AG09319 (cell line): ENCODE results near the gene ACKR2.

Experiments
- DNase-seq: peaks from one replicate; pipeline ENCODE4 v3.0.0-alpha.2; 2010; ENCODE audit warnings: low read depth; ENCODE audit errors: extremely low read depth
- TF ChIP-seq, protein P1 (sequence below): IDR thresholded peaks from 2 replicates; pipeline ENCODE4 v1.5.1; 2011; ENCODE audit warnings: low read depth, mild to moderate bottlenecking, inconsistent platforms, low read length, moderate library complexity

The ACKR2 gene

DNA sequence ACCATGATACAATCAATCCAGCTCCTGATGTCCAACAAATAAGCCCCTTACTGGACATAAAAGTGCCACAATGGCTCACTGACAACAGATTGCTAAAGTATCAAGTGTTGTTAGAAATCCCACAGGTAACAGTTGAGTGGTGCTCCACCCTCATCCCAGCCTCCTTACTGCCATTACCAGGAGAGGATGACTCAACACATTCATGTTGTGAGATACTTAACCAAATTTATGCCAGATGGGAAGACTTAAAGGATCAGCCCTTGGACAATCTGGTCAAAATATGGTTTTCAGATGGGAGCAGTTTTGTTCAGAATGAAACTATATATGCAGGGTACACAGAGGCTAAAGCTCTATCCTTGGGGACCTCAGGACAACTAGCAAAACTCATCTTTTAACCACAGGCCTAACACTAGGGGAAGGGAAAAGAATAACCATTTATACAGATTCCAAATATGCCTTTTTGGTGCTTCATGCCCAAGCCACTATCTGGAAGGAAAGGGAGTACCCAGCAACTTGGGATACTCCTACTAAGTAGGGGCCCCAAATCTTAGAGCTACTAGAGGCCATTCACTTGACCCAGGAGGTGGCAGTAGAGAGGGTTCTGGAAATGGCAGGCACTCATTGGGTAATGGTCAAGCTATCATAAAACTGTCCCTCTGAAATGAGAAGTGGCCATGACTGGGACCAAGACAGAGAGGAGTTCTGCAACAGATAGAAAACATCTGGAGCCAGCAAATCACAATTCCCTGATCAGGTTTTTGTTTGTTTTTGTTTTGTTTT, 89.8 kb downstream of the ACKR2 start:
- TF ChIP-seq, protein P1, sequence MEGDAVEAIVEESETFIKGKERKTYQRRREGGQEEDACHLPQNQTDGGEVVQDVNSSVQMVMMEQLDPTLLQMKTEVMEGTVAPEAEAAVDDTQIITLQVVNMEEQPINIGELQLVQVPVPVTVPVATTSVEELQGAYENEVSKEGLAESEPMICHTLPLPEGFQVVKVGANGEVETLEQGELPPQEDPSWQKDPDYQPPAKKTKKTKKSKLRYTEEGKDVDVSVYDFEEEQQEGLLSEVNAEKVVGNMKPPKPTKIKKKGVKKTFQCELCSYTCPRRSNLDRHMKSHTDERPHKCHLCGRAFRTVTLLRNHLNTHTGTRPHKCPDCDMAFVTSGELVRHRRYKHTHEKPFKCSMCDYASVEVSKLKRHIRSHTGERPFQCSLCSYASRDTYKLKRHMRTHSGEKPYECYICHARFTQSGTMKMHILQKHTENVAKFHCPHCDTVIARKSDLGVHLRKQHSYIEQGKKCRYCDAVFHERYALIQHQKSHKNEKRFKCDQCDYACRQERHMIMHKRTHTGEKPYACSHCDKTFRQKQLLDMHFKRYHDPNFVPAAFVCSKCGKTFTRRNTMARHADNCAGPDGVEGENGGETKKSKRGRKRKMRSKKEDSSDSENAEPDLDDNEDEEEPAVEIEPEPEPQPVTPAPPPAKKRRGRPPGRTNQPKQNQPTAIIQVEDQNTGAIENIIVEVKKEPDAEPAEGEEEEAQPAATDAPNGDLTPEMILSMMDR = no peak
- DNase-seq = no peak

GRCh38 chr3:42900226-42901072, 91.2 kb downstream of the ACKR2 start:
- no peak for DNase-seq
- TF ChIP-seq, protein P1 = no peak

- TF ChIP-seq, protein P1 = no peak
- DNase-seq = no peak
Observed at GRCh38 chr3:42901073-42901415, 91.8 kb downstream of the ACKR2 start.

DNA sequence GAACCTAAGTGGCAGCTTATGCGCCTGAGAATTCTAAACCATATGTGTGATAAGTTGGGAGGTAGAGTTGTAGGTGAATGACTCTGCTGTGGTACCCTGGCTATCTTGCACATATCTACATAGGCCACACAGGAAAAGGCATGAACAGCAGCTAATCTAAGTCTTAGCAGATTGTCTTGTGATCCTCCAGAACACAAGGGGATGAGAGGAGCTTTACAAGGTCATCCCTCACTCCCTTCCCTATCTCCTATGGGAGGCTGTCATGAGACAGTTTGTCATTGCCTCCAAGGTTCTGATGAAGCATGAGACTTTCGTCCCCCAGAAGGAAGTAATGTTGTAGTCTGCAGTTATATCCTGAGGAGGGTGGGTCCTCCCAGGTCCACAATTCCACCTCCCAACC, 93.0 kb downstream of the ACKR2 start:
- no peak for DNase-seq
- TF ChIP-seq, protein P1 = no peak

- DNase-seq = no peak
- TF ChIP-seq, protein P1 = no peak
Observed at GRCh38 chr3:42904076-42904475, 94.8 kb downstream of the ACKR2 start.

- no peak for DNase-seq
- TF ChIP-seq, protein P1 = no peak
Observed at GRCh38 chr3:42905740-42906069, 96.5 kb downstream of the ACKR2 start.
